ENCODE measurements around the gene MSN. TPM values are rescaled to one million over a fixed set of nuclear protein-coding genes. Genes with fewer than 3 reads are reported as not detected.

MSN gene
- total RNA-seq, 1 donor from 2014 or later: 385 TPM

DNA sequence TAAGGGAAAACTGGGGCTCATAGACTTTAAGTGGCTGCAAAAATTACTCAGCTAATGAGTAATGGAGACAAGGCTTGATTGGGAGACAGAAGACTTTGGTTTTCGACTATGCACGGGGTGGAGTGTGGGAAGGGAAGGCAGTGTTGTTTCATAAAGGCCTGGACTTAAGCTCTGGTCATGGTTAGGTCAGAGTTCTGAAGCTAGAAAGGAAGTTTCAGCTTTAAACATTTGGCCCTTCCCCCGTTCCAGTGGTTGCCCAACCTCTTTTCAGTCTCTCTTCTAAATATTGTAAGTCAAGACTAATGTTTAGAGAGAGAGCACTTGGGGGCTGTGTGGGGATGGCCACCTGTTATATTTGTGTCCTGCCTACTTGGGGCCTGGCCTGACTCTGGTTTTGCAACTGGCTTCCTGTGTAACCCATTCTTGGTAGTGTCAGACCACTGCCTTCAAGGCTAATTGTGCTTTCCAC lies 21.0 kb downstream of the MSN start:
- H3K4me3 ChIP-seq (ENCODE audit: low read depth, low read length): no peak overlapping the region
- no peak for DNase-seq (ENCODE audit: low read depth)
- TF ChIP-seq, protein P1, sequence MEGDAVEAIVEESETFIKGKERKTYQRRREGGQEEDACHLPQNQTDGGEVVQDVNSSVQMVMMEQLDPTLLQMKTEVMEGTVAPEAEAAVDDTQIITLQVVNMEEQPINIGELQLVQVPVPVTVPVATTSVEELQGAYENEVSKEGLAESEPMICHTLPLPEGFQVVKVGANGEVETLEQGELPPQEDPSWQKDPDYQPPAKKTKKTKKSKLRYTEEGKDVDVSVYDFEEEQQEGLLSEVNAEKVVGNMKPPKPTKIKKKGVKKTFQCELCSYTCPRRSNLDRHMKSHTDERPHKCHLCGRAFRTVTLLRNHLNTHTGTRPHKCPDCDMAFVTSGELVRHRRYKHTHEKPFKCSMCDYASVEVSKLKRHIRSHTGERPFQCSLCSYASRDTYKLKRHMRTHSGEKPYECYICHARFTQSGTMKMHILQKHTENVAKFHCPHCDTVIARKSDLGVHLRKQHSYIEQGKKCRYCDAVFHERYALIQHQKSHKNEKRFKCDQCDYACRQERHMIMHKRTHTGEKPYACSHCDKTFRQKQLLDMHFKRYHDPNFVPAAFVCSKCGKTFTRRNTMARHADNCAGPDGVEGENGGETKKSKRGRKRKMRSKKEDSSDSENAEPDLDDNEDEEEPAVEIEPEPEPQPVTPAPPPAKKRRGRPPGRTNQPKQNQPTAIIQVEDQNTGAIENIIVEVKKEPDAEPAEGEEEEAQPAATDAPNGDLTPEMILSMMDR (conservative IDR thresholded peaks at IDR 0.05; ENCODE audit: low read depth, low read length): no peak

GRCh38 chrX:65689377-65689776 lies 21.9 kb downstream of the MSN start:
- no peak overlapping the region for H3K4me3 ChIP-seq (ENCODE audit: low read depth, low read length)
- TF ChIP-seq, protein P1 (conservative IDR thresholded peaks at IDR 0.05; ENCODE audit: low read depth, low read length): no peak
- no peak for DNase-seq (ENCODE audit: low read depth)

DNA sequence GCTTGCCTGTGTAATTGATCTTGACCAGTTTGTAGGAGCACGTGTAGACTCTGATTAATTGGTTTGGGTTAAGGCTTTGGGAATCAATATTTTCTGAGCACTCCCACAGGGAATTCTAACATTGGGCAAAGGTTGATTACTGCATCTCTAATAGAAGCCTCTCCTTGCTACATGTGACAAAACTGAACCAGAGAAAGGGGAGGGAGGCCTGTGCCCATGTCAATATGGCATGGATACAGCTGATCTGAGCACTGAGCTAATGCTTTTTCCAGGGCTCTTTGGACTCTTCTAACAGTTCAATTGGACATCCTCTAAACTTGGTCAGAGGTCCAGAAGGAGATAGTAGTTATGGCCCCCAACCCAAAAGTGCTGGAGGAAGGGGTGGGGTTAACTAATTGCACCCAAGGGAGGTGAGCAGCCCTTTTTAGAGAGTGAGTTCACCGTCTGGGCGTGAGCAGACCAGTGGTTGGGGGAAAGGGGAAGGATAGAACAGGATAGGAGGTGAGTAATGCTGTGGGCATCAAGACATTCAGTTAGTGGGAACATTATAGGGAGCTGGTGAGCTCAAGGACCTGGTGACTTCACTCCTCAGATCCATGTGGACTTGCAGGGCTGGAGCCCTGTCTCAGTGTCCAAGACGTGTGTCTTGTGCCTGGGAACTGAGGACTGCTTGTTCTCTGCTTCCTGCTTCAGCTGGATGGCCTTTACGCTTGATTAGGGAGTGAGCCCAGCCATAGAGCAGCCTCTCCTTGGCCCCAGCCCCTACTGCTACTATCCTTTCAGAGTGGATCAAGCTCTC lies 22.8 kb downstream of the MSN start:
- TF ChIP-seq, protein P1 (conservative IDR thresholded peaks at IDR 0.05; ENCODE audit: low read depth, low read length): no peak
- peak; percentile 79 for DNase-seq (ENCODE audit: low read depth)
- H3K4me3 ChIP-seq (ENCODE audit: low read depth, low read length): no peak overlapping the region

DNA sequence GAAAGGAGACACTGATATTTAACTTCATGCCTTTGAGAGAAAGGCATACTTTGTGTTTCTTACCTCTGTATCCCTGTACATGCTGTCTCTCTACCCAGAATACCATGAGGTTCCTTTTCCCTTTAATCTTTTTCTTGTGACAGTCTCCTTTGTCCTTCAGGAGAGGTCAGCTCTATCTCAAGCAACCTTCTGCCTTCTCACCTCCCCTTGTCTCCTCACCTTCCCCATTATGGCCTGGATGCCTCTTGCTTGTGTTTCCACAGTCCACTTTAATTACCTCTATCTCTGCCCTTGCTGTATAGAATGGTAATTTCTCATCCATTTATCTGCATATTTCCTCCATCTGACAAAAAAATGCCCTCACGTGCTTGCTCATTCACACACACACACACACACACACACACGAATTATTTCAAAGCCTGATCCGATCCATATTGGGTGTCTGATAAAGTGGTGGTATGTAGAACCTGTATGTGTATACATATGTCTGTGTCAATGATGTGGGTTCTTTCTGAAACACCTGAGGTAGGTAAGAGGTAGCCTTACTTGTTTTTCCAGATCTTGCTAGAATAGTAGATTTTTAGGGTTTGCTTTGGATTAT lies 28.5 kb downstream of the MSN start:
- no peak overlapping the region for H3K4me3 ChIP-seq (ENCODE audit: low read depth, low read length)
- TF ChIP-seq, protein P1 (conservative IDR thresholded peaks at IDR 0.05; ENCODE audit: low read depth, low read length): no peak
- no peak for DNase-seq (ENCODE audit: low read depth)

GRCh38 chrX:65696613-65697012 lies 29.2 kb downstream of the MSN start:
- TF ChIP-seq, protein P1 (conservative IDR thresholded peaks at IDR 0.05; ENCODE audit: low read depth, low read length): no peak
- no peak overlapping the region for H3K4me3 ChIP-seq (ENCODE audit: low read depth, low read length)
- DNase-seq (ENCODE audit: low read depth): no peak

DNA sequence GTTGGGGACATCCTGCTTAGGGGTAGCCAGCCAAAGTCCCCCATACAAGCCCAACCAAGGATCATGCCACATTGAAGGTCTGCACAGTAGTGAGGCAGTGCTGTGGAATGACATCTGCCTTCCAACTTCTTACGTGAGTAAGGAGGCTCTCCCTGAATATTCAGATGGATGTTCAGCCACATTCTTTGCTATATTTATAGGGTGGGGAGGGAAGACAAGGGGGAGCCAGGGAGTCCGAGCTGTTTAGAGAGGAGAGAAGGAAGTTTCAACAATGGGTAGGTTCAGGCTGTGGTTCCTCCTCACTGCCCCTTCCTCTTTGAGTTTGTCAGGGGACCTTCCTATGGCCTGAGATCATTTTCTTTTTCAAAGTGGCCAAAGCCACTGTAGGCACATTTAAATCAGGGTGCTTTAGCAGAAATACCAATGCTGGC lies 29.8 kb downstream of the MSN start:
- TF ChIP-seq, protein P1 (conservative IDR thresholded peaks at IDR 0.05; ENCODE audit: low read depth, low read length): no peak
- no peak overlapping the region for H3K4me3 ChIP-seq (ENCODE audit: low read depth, low read length)
- DNase-seq (ENCODE audit: low read depth): no peak
